ENCODE data around the gene ZFTA.

ZFTA gene

DNA sequence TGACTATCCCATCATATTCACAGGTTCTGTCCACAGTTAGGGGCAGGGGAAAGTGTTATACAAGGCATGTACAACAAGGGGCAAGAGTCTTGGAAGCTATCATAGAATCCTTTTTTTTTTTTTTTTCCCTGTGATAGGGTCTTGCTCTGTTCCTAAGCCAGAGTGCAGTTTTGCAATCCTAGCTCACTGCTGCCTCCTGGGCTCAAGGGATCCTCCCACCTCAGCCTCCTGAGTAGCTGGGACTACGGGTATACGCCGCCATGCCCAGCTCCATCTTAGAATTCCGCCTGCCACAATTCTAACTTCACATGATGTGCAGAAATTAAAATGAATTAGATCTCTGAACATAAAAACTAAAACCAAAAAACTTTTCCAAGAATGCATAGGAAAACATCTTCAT is 31.7 kb downstream of the ZFTA start:
- CTCF ChIA-PET: interaction anchor here (1.3 to 5.3 kb wide), 6 partner anchors 11 to 258 kb away, joined by 3 to 40 read pairs (median 14); partner anchors contain the start of gene ZFTA
- TF ChIP-seq, protein P1, sequence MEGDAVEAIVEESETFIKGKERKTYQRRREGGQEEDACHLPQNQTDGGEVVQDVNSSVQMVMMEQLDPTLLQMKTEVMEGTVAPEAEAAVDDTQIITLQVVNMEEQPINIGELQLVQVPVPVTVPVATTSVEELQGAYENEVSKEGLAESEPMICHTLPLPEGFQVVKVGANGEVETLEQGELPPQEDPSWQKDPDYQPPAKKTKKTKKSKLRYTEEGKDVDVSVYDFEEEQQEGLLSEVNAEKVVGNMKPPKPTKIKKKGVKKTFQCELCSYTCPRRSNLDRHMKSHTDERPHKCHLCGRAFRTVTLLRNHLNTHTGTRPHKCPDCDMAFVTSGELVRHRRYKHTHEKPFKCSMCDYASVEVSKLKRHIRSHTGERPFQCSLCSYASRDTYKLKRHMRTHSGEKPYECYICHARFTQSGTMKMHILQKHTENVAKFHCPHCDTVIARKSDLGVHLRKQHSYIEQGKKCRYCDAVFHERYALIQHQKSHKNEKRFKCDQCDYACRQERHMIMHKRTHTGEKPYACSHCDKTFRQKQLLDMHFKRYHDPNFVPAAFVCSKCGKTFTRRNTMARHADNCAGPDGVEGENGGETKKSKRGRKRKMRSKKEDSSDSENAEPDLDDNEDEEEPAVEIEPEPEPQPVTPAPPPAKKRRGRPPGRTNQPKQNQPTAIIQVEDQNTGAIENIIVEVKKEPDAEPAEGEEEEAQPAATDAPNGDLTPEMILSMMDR (IDR thresholded peaks at IDR 0.05; ENCODE audit: control extremely low read depth, extremely low read depth, low read depth, missing control alignments): no peak
- POLR2A ChIA-PET: no interaction called here
- DNase-seq (ENCODE audit: extremely low spot score): no peak

DNA sequence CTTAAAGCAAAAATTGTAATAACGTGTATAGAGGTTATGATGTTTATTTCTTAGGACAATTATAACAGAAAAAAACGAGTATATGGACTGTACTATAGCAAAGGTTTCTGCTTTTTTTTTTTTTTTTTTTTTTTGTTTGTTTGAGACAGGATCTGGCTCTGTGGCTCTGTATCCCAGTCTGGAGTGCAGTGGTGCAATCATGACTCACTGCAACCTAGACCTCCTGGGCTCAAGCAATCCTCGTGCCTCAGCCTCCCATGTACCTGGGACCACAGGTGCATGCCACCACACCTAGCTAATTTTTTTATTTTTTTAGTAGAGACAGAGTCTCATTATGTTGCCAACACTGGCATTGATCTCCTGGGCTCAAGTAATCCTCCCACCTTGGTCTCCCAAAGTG is 39.2 kb downstream of the ZFTA start:
- DNase-seq (ENCODE audit: extremely low spot score): no peak
- TF ChIP-seq, protein P1 (IDR thresholded peaks at IDR 0.05; ENCODE audit: control extremely low read depth, extremely low read depth, low read depth, missing control alignments): no peak
- ChIA-PET CTCF (interaction anchor here (1.2 to 3.4 kb wide), 2 partner anchors 9 to 47 kb away, joined by 3 to 13 read pairs; no protein-coding TSS in a partner anchor), POLR2A (no interaction called here)

DNA sequence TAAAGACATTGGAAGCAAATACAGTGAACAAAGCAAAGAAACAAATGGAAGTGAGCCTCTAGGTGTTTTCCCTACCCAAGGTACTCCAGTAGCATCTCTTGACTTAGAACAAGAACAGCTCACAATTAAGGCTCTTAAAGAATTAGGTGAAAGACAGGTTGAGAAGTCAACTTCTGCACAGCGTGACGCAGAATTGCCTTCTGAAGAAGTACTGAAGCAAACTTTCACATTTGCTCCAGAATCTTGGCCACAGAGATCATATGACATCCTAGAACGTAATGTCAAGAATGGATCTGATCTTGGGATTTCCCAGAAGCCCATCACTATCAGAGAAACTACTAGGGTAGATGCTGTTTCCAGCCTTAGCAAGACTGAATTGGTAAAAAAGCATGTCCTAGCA is 48.0 kb downstream of the ZFTA start:
- POLR2A ChIA-PET: no interaction called here

DNA sequence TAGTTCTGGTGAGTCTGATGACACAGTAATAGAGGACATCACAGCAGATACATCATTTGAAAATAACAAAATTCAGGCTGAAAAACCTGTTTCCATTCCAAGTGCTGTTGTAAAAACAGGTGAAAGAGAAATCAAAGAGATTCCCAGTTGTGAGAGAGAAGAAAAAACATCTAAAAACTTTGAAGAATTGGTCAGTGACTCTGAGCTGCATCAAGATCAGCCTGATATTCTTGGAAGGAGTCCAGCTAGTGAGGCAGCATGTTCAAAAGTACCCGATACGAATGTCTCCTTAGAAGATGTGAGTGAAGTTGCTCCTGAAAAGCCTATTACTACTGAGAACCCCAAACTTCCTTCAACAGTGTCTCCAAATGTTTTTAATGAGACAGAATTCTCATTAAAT is 48.6 kb downstream of the ZFTA start:
- DNase-seq (ENCODE audit: extremely low spot score): no peak
- ChIA-PET POLR2A (no interaction called here), CTCF (interaction anchor here (0.8 to 1.7 kb wide), 2 partner anchors 18 to 19 kb away, joined by 3 read pairs; no protein-coding TSS in a partner anchor)
- TF ChIP-seq, protein P1 (IDR thresholded peaks at IDR 0.05; ENCODE audit: control extremely low read depth, extremely low read depth, low read depth, missing control alignments): no peak

More for the DNA sequence above, 48.0 kb downstream of the ZFTA start:
- CTCF ChIA-PET: interaction anchor here (1.7 kb wide), 1 partner anchor 18 kb away, joined by 3 read pairs; no protein-coding TSS in a partner anchor
- no peak for DNase-seq (ENCODE audit: extremely low spot score)
- TF ChIP-seq, protein P1 (IDR thresholded peaks at IDR 0.05; ENCODE audit: control extremely low read depth, extremely low read depth, low read depth, missing control alignments): no peak

DNA sequence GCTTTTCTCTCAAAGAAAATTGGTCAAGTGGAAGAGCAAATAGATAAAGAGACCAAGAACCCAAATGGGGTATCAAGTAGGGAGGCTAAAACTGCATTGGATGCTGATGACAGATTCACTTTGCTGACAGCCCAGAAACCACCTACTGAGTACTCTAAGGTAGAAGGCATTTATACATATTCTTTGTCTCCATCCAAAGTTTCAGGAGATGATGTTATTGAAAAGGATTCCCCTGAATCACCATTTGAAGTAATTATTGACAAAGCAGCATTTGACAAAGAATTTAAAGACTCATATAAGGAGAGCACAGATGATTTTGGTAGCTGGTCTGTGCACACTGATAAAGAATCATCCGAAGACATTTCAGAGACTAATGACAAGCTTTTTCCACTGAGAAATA is 49.6 kb downstream of the ZFTA start:
- TF ChIP-seq, protein P1 (IDR thresholded peaks at IDR 0.05; ENCODE audit: control extremely low read depth, extremely low read depth, low read depth, missing control alignments): no peak
- CTCF ChIA-PET: interaction anchor here (0.8 kb wide), 1 partner anchor 19 kb away, joined by 3 read pairs; no protein-coding TSS in a partner anchor
- POLR2A ChIA-PET: no interaction called here
- no peak for DNase-seq (ENCODE audit: extremely low spot score)

Data from GM10248 (cell line).